HG03039 (cell line): ENCODE data around the gene TAF12.
"Not testable (repeated sequence)": the region's sequence is repeated elsewhere in the genome, so short reads cannot be mapped to it uniquely, and the experiment has no call there.

Experiments used
- ATAC-seq: cut with Tn5 transposase; IDR thresholded peaks from one replicate; pipeline ENCODE4 v1.9.1; 2021; ENCODE audit warnings: mild to moderate bottlenecking, moderate library complexity; ENCODE audit not compliant: unreplicated experiment

Gene TAF12

GRCh38 chr1:28642847-28643635 lies at the start of gene TAF12:
Gene TAF12 (minus strand): TSS chr1:28643067. CDS start chr1:28622081, 20,986 bp downstream.
- ATAC-seq, result peak; percentile 65

- not testable (repeated sequence) for ATAC-seq
Measured at GRCh38 chr1:28691627-28692026, 48.8 kb upstream of the TAF12 start.

GRCh38 chr1:28684937-28685336 lies 42.1 kb upstream of the TAF12 start:
- ATAC-seq, result no peak

GRCh38 chr1:28682840-28683239 lies 40.0 kb upstream of the TAF12 start:
- ATAC-seq, result no peak

- no peak for ATAC-seq
Measured at GRCh38 chr1:28680151-28680550, 37.3 kb upstream of the TAF12 start.

GRCh38 chr1:28675924-28676257 lies 33.0 kb upstream of the TAF12 start:
- no peak for ATAC-seq

GRCh38 chr1:28672971-28673370 lies 30.1 kb upstream of the TAF12 start:
- not testable (repeated sequence) for ATAC-seq

GRCh38 chr1:28671254-28671780 lies 28.4 kb upstream of the TAF12 start:
- no peak for ATAC-seq

- peak; percentile 42 for ATAC-seq
Measured at GRCh38 chr1:28668956-28669723, 26.3 kb upstream of the TAF12 start.

- peak; percentile 69 for ATAC-seq
Measured at GRCh38 chr1:28668191-28668955, 25.5 kb upstream of the TAF12 start, which contains the start of gene GMEB1. Gene GMEB1 (plus strand): TSS chr1:28668784. CDS start chr1:28683613, 14,829 bp downstream.

GRCh38 chr1:28666806-28667205 lies 23.9 kb upstream of the TAF12 start:
- ATAC-seq, result no peak

GRCh38 chr1:28663871-28664470 lies 21.1 kb upstream of the TAF12 start:
- ATAC-seq, result no peak

GRCh38 chr1:28656335-28656734 lies 13.5 kb upstream of the TAF12 start:
- no peak for ATAC-seq

- not testable (repeated sequence) for ATAC-seq
Measured at GRCh38 chr1:28655448-28656311, 12.8 kb upstream of the TAF12 start.

- ATAC-seq, result not testable (repeated sequence)
Measured at GRCh38 chr1:28653870-28654269, 11.0 kb upstream of the TAF12 start.

GRCh38 chr1:28653063-28653462 lies 10.2 kb upstream of the TAF12 start:
- not testable (repeated sequence) for ATAC-seq

- peak; percentile 45 for ATAC-seq
Measured at GRCh38 chr1:28648474-28649198, 5.8 kb upstream of the TAF12 start, which contains the start of gene RNU11. Gene RNU11 (plus strand): TSS chr1:28648600.

- ATAC-seq, result peak; percentile 58
Measured at GRCh38 chr1:28648008-28648473, 5.2 kb upstream of the TAF12 start.

- ATAC-seq, result no peak
Measured at GRCh38 chr1:28646040-28646439, 3.2 kb upstream of the TAF12 start.
